ENCODE results near the gene TCF4. TPM values are rescaled to one million over a fixed set of nuclear protein-coding genes. Genes with fewer than 3 reads are reported as not detected.

The TCF4 gene
- total and polyA plus RNA-seq, 8 donors: 99.1 to 165 (median 138) TPM

- Histone ChIP-seq H3K4me3 (no peak overlapping the region), H3K4me1 (no peaks in the 10 kb centered on the region), H3K36me3 (no peaks in the 10 kb centered on the region), H3K27ac (no peak overlapping the region), H3K27me3 (no peaks in the 10 kb centered on the region), H3K9me3 (no peaks in the 10 kb centered on the region)
- TF ChIP-seq CTCF (IDR thresholded peaks at IDR 0.05): no peak
- no peak for ATAC-seq
- intact Hi-C loops (cut with DNase I): no loop called here
- no peak for DNase-seq
Measured at GRCh38 chr18:55296115-55296514, 291.9 kb downstream of the TCF4 start.

- Histone ChIP-seq H3K27me3 (no peaks in the 10 kb centered on the region), H3K36me3 (no peaks in the 10 kb centered on the region), H3K4me1 (no peaks in the 10 kb centered on the region), H3K4me3 (no peak overlapping the region), H3K9me3 (no peaks in the 10 kb centered on the region), H3K27ac (no peak overlapping the region)
- DNase-seq (no peak), ATAC-seq (no peak)
- intact Hi-C loops (cut with DNase I): no loop called here
- no peak for TF ChIP-seq CTCF (IDR thresholded peaks at IDR 0.05)
Measured at GRCh38 chr18:55290898-55291297, 297.1 kb downstream of the TCF4 start.

- TF ChIP-seq CTCF (IDR thresholded peaks at IDR 0.05): no peak
- no peak for DNase-seq
Measured at GRCh38 chr18:55289775-55290174, 298.2 kb downstream of the TCF4 start.

GRCh38 chr18:55289048-55289447 is 298.9 kb downstream of the TCF4 start:
- H3K9me3 ChIP-seq: no peaks in the 10 kb centered on the region
- no peak overlapping the region for H3K4me3 ChIP-seq
- DNase-seq: no peak
- TF ChIP-seq CTCF (IDR thresholded peaks at IDR 0.05): no peak
- intact Hi-C loops (cut with DNase I): no loop called here
- no peaks in the 10 kb centered on the region for H3K27me3 ChIP-seq
- H3K27ac ChIP-seq: no peak overlapping the region
- no peaks in the 10 kb centered on the region for H3K36me3 ChIP-seq
- no peaks in the 10 kb centered on the region for H3K4me1 ChIP-seq
- no peak for ATAC-seq

More at GRCh38 chr18:55289775-55290174, 298.2 kb downstream of the TCF4 start:
- intact Hi-C loops (cut with DNase I): no loop called here
- Histone ChIP-seq H3K27ac (no peak overlapping the region), H3K4me1 (no peaks in the 10 kb centered on the region), H3K4me3 (no peak overlapping the region), H3K27me3 (no peaks in the 10 kb centered on the region), H3K9me3 (no peaks in the 10 kb centered on the region), H3K36me3 (no peaks in the 10 kb centered on the region)
- no peak for ATAC-seq

GRCh38 chr18:55287935-55288868 is 299.8 kb downstream of the TCF4 start:
- no peaks in the 10 kb centered on the region for H3K27me3 ChIP-seq
- TF ChIP-seq CTCF (IDR thresholded peaks at IDR 0.05): no peak
- no peak for DNase-seq
- no peak overlapping the region for H3K4me3 ChIP-seq
- H3K36me3 ChIP-seq: no peaks in the 10 kb centered on the region
- no peak for ATAC-seq
- no peak overlapping the region for H3K27ac ChIP-seq
- no peaks in the 10 kb centered on the region for H3K4me1 ChIP-seq
- H3K9me3 ChIP-seq: no peaks in the 10 kb centered on the region
- intact Hi-C loops (cut with DNase I): no loop called here

Data from left lung (tissue), 10 donors.